ENCODE results near the gene IKBKE. TPM values are rescaled to one million over a fixed set of nuclear protein-coding genes. Genes with fewer than 3 reads are reported as not detected.

Gene IKBKE
- total RNA-seq, 1 donor from 2014 or later: 7.7 TPM

GRCh38 chr1:206512058-206512850, 42.0 kb downstream of the IKBKE start:
- H3K4me3 Mint-ChIP-seq (ENCODE audit: unreplicated experiment): no peak overlapping the region
- H3K9me3 Mint-ChIP-seq (ENCODE audit: low read depth): no peaks in the 10 kb centered on the region
- no peaks in the 10 kb centered on the region for H3K36me3 Mint-ChIP-seq (ENCODE audit: low read depth)
- no peak overlapping the region for H3K27ac Mint-ChIP-seq (ENCODE audit: unreplicated experiment)
- H3K27me3 Mint-ChIP-seq (ENCODE audit: low read depth): peaks cover 18% of the 10 kb centered on the region
- peaks cover 28% of the 10 kb centered on the region for H3K4me1 Mint-ChIP-seq (ENCODE audit: low read depth)
- no peak for TF ChIP-seq CTCF (IDR thresholded peaks at IDR 0.05)
- peak; percentile 51 for DNase-seq (ENCODE audit: low spot score)

- no peak overlapping the region for H3K27ac Mint-ChIP-seq (ENCODE audit: unreplicated experiment)
- TF ChIP-seq CTCF (IDR thresholded peaks at IDR 0.05): no peak
- DNase-seq (ENCODE audit: low spot score): peak; percentile 63
- H3K4me1 Mint-ChIP-seq (ENCODE audit: low read depth): peaks cover 28% of the 10 kb centered on the region
- no peak overlapping the region for H3K4me3 Mint-ChIP-seq (ENCODE audit: unreplicated experiment)
- no peaks in the 10 kb centered on the region for H3K36me3 Mint-ChIP-seq (ENCODE audit: low read depth)
- no peaks in the 10 kb centered on the region for H3K9me3 Mint-ChIP-seq (ENCODE audit: low read depth)
- peaks cover 18% of the 10 kb centered on the region for H3K27me3 Mint-ChIP-seq (ENCODE audit: low read depth)
Observed at GRCh38 chr1:206512851-206513180, 42.5 kb downstream of the IKBKE start.

- peak overlapping the region; percentile 89 for H3K27ac Mint-ChIP-seq (ENCODE audit: unreplicated experiment)
- H3K36me3 Mint-ChIP-seq (ENCODE audit: low read depth): no peaks in the 10 kb centered on the region
- TF ChIP-seq CTCF (IDR thresholded peaks at IDR 0.05): no peak
- H3K4me1 Mint-ChIP-seq (ENCODE audit: low read depth): peaks cover 28% of the 10 kb centered on the region
- DNase-seq (ENCODE audit: low spot score): peak; percentile 86
- H3K27me3 Mint-ChIP-seq (ENCODE audit: low read depth): peaks cover 17% of the 10 kb centered on the region
- H3K4me3 Mint-ChIP-seq (ENCODE audit: unreplicated experiment): peak overlapping the region; percentile 1
- H3K9me3 Mint-ChIP-seq (ENCODE audit: low read depth): no peaks in the 10 kb centered on the region
Observed at GRCh38 chr1:206513312-206514111, 43.2 kb downstream of the IKBKE start.

- no peak for TF ChIP-seq CTCF (IDR thresholded peaks at IDR 0.05)
- Mint-ChIP-seq H3K4me3 (ENCODE audit: unreplicated experiment) (no peak overlapping the region), H3K36me3 (ENCODE audit: low read depth) (no peaks in the 10 kb centered on the region), H3K4me1 (ENCODE audit: low read depth) (peaks cover 24% of the 10 kb centered on the region), H3K9me3 (ENCODE audit: low read depth) (no peaks in the 10 kb centered on the region), H3K27ac (ENCODE audit: unreplicated experiment) (no peak overlapping the region), H3K27me3 (ENCODE audit: low read depth) (peaks cover 11% of the 10 kb centered on the region)
- DNase-seq (ENCODE audit: low spot score): no peak
Observed at GRCh38 chr1:206514813-206515387, 44.6 kb downstream of the IKBKE start.

GRCh38 chr1:206516728-206516990, 46.4 kb downstream of the IKBKE start:
- peak; percentile 28 for DNase-seq (ENCODE audit: low spot score)

More at GRCh38 chr1:206516728-206516990, 46.4 kb downstream of the IKBKE start:
- Mint-ChIP-seq H3K4me1 (ENCODE audit: low read depth) (peaks cover 23% of the 10 kb centered on the region), H3K36me3 (ENCODE audit: low read depth) (no peaks in the 10 kb centered on the region), H3K27ac (ENCODE audit: unreplicated experiment) (no peak overlapping the region), H3K4me3 (ENCODE audit: unreplicated experiment) (no peak overlapping the region), H3K27me3 (ENCODE audit: low read depth) (peaks cover 3% of the 10 kb centered on the region), H3K9me3 (ENCODE audit: low read depth) (no peaks in the 10 kb centered on the region)
- no peak for TF ChIP-seq CTCF (IDR thresholded peaks at IDR 0.05)
